GM10847 (cell line): Measurements from ENCODE around the gene INSR.

Experiments used
- POLR2A ChIP-seq: IDR thresholded peaks from 2 replicates; pipeline ENCODE4 v1.6.1; 2011; ENCODE audit not compliant: insufficient read length; ENCODE audit errors: extremely low read depth

The INSR gene

GRCh38 chr19:7252364-7252763, 41.9 kb downstream of the INSR start:
- TF ChIP-seq POLR2A, result no peak

DNA sequence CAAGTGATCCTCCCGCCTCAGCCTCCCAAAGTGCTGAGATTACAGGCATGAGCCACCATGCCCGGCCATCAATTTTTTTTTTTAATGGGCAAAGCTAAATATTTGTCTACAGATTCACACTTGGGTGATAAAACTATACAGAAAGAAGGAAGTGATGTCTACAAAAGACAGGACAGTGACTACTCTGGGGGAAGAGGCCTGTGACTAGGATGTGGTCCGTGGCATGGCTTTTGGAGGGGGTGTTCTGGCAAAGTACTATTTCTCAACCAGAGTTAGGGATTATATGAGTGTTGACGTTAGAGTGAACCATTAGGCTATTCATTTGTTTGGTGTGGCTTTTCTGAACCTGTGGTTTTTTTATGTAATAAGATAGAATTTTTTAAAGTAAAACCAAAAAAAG, 42.7 kb downstream of the INSR start:
- no peak for TF ChIP-seq POLR2A

DNA sequence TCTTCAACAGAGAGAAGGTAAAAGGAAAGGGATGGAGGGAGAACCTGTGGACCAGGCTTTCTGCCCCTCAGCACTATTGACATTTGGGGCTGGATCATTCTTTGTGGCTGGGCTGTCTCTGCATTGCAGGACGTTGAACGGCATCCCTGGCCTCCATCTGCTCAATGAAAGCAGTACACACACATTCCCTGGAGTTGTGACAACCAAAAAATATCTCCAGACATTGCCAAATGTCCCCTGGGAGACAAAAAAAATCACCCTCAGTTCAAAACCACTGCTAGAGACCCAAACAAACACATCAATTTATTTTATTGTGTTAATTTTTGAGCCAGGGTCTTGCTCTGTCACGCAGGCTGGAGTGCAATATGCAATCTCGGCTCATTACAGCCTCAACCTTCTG, 43.3 kb downstream of the INSR start:
- TF ChIP-seq POLR2A, result no peak

DNA sequence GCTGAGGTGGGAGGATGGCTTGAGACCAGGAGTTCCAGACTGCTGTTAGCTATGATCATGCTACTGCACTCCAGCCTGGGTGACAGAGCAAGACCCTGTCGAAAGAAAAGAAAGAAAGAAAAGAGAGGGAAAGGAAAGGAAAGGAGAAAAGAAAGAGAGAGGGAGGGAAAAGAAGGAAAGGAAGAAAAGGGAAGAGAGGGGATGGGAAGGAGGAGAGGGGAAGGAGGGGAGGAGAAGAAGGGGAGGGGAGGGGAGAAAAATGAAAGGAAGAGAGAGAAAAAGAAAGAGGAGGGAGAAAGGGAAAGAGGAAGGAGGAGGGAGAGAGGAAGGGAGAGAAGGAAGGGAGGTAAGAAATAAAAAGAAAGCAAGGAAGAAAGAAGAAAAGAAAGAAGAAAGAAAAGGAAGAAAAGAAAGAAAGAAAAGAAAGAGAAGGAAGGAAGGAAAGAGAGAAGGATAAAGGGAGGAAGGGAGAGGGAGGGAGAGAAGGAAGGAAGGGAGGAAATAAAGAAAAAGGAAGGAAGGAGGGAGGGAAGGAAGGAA, 44.1 kb downstream of the INSR start:
- no peak for TF ChIP-seq POLR2A

- no peak for TF ChIP-seq POLR2A
These were observed 47.1 kb downstream of the INSR start for GRCh38 chr19:7247155-7247554.

DNA sequence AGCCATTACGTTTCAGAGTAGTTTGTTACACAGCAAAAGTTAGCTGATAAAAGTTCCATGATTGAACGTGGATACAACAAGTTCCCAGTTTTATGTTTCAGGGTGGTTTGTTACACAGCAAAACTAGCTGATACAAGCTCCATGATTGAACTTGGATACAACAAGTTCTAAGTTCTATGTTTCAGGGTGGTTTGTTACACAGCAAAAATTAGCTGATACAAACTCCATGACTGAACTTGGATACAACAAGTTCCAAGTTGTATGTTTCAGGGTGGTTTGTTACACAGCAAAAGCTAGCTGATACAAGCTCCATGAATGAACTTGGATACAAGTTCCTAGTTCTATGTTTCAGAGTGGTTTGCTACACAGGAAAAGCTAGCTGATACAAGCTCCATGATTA, 47.6 kb downstream of the INSR start:
- no peak for TF ChIP-seq POLR2A

- no peak for TF ChIP-seq POLR2A
These were observed 51.5 kb downstream of the INSR start for GRCh38 chr19:7242601-7243258.

DNA sequence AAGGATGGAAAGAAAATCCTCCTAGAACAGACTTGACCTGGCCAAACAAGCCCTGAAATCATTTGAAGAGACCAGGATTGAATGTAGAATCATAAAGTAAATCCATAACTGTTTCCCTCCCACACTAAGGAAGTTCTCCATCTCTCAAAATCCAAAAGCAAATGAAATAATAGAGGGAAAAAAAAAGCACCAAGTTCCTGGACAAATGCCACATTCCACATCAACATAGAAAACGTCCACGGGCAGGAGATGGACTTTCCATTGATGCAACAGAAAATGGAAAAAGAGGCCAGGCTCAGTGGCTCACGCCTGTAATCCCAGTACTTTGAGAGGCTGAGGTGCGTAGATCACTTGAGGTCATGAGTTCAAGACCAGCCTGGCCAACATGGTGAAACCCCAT, 56.2 kb downstream of the INSR start:
- TF ChIP-seq POLR2A, result no peak

GRCh38 chr19:7236153-7236552, 58.1 kb downstream of the INSR start:
- TF ChIP-seq POLR2A, result no peak

DNA sequence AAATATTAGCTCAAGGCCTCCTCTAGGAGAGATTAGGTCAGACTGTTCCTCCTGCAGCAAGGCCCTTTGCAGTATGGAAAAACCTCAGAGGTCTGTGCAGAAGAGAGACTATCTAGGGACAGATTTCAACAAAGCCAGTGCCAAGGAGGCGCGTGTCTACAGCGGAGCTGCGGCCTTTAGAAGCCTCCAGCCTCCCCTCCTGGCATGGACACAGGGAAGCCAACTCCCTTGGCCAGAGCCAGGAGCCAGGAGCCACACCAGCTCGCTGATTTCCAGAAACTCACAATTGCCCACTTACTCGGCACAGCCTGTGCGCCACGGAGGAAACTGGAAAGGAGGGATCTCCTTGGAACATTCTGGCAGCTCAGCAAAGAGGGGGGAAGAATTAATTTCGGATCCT, 63.4 kb downstream of the INSR start:
- no peak for TF ChIP-seq POLR2A

GRCh38 chr19:7229735-7230134, 64.5 kb downstream of the INSR start:
- no peak for TF ChIP-seq POLR2A

DNA sequence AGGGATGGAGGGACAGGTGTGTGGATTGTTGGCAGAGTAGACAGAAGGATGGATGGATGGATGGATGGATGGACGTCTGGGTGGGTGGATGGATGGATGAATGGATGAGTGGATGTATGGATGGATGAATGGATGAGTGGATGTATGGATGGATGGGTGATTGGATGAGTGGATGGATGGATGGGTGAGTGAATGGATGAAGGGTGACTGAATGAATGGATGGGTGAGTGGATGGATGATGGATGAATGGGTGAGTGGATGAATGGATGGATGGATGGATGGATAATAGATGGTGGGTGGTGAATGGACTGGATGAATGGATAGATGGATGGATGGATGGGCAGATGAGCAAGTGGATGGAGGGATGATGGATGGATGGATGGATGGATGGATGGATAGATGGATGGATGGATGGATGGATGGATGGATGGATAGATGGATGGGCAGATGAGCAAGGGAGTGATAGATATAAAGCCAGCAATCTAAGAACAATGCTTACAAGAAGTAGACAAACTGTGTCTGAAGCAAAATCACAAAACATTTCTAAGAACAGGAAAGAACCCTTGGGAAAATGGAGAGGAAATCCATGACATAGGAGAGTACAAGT, 65.2 kb downstream of the INSR start:
- no peak for TF ChIP-seq POLR2A

DNA sequence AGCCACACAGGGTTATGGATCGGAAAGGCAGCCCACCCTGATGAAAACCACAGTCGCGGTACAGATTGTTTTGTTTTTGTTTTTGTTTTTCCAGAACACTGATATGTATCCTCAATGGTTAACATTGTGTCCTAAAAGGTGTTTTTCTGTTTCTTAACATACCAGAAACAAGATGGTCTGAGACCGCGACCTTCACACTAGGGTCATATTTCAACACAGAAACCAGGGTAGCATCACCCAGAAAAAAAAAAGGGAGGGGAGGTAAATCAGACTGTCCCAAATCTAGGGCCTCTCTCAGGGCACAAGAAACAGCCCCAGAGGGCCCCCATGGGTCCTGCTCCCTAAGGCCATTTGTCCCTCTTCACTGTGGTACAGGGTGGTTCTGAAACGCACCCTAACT, 66.5 kb downstream of the INSR start:
- TF ChIP-seq POLR2A, result no peak

DNA sequence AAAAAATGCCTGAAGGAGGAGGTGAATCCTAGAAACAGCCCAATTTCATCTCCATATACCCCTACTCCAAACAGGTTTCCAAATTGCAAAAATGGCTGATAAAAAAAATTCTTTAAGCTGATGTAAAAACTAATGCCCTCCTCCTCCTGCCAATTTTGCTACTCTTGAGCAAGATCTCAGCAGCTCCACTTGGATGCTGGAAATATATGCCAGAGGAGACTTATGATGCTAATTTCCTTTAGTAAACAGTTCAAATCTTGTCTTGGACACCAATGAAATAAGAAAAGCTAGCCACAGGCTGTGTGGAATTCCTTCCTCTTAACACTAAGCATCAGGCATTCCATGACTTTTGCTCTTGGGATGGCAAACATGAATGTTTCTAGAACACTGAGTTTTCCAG, 67.5 kb downstream of the INSR start:
- no peak for TF ChIP-seq POLR2A

DNA sequence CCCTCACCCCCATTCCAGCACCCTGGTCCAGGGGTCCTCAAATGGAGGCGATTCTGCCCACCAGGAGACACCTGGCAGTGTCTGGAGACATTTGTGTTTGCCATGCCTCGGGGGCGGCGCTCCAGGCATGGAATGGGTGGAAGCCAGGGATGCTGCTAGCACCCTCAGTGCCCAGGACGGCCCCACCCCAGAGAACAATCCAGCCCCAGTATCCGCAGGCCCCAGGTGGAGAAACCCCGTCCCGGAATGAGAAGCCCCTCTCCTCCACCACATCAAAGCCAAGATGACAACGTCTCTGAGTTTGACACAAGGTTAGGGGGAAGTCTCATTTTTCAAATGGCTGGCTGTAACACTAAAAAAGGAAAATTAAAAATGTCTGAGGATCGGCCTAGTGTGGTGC, 68.5 kb downstream of the INSR start:
- no peak for TF ChIP-seq POLR2A

- TF ChIP-seq POLR2A, result no peak
These were observed 69.2 kb downstream of the INSR start for GRCh38 chr19:7224995-7225394.

- no peak for TF ChIP-seq POLR2A
These were observed 70.0 kb downstream of the INSR start for GRCh38 chr19:7224209-7224686.
